Thoracic aorta endothelial cell (primary cell): Measurements from ENCODE around the gene FBXL2. TPM values are rescaled to one million over a fixed set of nuclear protein-coding genes. Genes with fewer than 3 reads are reported as not detected.

Experiments
- small RNA-seq: library from RNA; depleted of rRNA; stranded (forward); fragments of <200 nt; gene quantifications from one replicate; pipeline ENCODE3, GENCODE V24; 2012
- total RNA-seq: library from RNA; depleted of rRNA; stranded (reverse); fragments of >200 nt; gene quantifications from 2 replicates; pipeline ENCODE4 v1.2.3, GENCODE V29; 2012

Gene FBXL2, protein sequence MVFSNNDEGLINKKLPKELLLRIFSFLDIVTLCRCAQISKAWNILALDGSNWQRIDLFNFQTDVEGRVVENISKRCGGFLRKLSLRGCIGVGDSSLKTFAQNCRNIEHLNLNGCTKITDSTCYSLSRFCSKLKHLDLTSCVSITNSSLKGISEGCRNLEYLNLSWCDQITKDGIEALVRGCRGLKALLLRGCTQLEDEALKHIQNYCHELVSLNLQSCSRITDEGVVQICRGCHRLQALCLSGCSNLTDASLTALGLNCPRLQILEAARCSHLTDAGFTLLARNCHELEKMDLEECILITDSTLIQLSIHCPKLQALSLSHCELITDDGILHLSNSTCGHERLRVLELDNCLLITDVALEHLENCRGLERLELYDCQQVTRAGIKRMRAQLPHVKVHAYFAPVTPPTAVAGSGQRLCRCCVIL
- 15.2 and 18.2 TPM in 2 replicates for total RNA-seq

DNA sequence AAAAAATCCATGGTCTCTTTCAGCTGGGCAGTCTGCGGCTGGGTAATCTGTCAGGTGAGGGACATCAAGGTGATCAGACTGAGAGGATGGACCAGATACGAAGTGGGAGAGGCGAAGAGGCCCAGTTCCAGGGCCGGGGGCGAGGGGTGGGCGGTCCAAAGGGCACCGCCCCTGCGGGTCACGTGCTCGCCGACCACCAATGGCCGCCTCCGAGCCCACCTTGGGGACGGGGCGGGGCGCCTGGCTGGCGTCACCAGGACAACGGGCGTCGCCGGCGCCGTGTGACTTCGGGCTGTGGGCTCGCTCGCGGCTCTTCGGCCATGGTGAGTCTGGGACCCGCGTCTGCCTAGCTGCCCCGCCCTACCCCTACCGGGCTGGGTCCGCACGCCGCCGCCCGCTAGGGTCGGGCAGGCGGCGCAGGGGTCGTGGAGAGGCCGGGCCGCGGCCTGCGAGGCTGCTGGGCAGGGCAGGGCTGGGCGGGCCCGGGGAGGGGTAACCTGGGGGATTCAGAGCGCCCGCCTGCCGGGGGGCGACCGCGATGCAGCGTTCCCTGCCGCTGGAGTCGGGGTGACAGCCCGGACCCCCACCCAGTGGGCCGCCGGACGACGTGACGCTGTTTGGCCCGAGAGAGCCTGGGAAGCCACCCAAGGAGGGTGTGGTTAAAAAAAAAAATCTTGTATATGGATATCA is at the start of gene FBXL2:
Gene FBXL2 (plus strand): TSS at position 250 of the 690 bp plus-strand sequence. CDS start 71 bp downstream, at position 321.

Small RNA genes within 50 kb of the gene (small RNA-seq; reads per million reads assigned to genes)
- gene RNU7-110P: not detected

Other genes starting within 250 kb of the FBXL2 start
- 49.5 and 51.3 TPM in 2 replicates for gene GLB1, start 180.3 kb upstream of the FBXL2 start, total RNA-seq
- gene TMPPE, start 180.3 kb upstream of the FBXL2 start, total RNA-seq: 9.6 and 11.0 TPM in 2 replicates
- gene CRTAP, start 163.4 kb upstream of the FBXL2 start, total RNA-seq: 155 and 221 TPM in 2 replicates
- gene SUSD5, start 58.6 kb upstream of the FBXL2 start, total RNA-seq: 0.93 and 1.3 TPM in 2 replicates
- gene UBP1, start 163.0 kb downstream of the FBXL2 start, total RNA-seq: 131 and 133 TPM in 2 replicates